GM18499 (cell line): ENCODE results near the gene TAF6.
"Not testable (repeated sequence)": the region's sequence is repeated elsewhere in the genome, so short reads cannot be mapped to it uniquely, and the experiment has no call there.

Experiments
- ATAC-seq: cut with Tn5 transposase; IDR thresholded peaks from one replicate; pipeline ENCODE4 v1.9.1; 2021; ENCODE audit warnings: moderate number of reproducible peaks; ENCODE audit not compliant: insufficient read depth, unreplicated experiment

TAF6 gene

DNA sequence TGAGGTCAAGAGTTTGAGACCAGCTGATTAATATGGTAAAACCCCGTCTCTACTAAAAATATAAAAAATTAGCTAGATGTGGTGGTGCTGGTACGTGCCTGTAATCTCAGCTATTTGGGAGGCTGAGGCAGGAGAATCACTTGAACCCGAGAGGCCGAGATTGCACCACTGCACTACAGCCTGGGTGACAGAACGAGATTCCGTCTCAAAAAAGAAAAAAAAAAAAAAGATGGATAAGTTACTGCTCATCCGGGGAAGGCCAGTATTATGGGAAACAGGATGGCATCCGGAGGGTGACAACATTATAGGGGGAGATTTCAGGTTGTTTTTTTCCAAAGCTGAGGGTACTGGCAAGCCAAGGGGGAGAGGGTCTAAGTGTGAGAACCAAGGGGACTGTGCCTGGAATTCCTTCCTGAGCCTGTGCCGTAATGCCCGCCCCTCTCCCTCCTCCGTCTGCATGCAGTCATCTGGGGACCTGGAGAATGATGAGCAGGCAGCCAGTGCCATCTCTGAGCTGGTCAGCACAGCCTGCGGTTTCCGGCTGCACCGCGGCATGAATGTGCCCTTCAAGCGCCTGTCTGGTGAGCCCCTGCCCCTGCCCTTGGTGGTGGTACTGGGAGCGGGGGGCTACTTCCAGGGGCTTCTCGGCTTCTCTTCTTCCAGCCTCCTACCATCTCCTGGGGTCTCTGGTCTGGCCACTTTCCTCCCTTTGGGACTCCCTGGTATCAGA is 33.9 kb upstream of the TAF6 start:
- ATAC-seq = no peak

- ATAC-seq = no peak
These were observed 33.2 kb upstream of the TAF6 start for GRCh38 chr7:100152404-100152803.

DNA sequence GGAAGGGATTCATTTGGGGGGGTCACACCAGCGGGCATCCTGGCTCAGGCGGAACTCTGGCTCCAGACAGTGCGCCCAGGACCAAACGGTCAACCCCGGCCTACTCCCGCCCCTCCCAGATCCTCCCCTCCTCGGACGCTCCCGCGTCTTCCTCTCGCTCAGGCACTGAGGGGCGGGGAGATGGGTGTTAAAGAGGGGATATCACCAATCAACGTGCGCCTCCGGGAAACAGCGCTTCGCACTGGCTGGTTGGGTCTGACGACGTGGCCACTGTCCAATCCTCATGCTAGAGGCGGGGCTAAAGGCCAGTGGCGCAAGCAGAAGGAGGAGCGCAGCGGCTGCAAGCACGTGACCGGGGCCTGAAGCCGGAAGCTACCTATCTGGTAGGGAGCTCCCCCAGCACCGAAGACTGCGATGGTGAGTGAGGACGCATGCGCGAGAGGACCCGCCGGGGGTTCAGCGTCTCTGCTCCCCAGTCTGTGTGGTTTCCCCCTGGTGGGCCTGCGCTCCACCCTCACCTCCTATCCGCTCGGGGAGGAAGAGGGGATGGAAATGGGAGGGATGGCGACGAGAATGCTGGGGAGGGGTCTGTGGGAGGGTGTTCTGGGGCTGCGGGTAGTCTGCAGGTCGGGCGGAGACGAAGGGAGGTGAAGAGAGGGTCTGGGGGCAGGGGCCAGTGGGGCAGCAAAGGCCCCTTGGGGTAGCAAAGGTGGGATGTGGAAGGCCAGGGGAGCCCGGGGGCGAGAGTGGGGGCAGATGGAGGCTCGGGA is 29.6 kb upstream of the TAF6 start, which contains the start of gene LAMTOR4:
TSS of gene LAMTOR4 (plus strand) at position 360 of the 770 bp plus-strand sequence. CDS start at position 415, 55 bp downstream.
- peak; percentile 97 for ATAC-seq

GRCh38 chr7:100148225-100148558 is 29.0 kb upstream of the TAF6 start:
- no peak for ATAC-seq

GRCh38 chr7:100147278-100147677 is 28.1 kb upstream of the TAF6 start:
- ATAC-seq = no peak

DNA sequence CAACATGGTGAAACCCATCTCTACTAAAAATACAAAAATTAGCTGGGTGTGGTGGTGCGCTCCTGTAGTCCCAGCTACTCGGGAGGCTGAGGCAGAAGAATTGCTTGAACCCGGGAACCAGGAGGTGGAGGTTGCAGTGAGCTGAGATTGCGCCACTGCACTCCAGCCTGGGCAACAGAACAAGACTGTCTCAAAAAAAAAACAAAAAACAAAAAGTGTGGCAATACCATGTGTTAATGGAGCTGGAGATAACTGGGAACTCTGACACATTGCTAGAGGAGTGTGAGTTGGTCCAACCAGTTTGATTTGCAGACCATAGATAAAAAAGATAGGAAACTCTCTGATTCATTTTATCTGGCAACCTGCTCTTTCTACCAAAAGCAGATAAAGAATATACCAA is 27.2 kb upstream of the TAF6 start:
- ATAC-seq = not testable (repeated sequence)

DNA sequence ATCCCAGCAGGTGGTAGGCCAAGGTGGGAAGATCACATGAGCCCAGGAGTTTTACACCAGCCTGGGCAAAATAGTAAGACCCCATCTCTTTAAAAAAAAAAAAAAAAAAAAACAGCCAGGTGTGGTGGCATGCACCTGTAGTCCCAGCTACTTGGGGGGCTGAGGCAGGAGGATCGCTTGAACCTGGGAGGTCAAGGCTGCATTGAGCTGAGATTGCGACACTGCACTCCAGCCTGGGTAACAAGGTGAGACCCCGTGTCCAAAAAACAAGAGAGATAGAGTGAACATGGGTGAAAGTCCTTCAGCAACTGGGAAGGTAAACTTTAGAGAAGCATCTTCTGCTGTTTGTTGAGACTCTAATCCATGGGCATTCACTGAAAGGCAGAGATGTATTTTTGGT is 23.3 kb upstream of the TAF6 start:
- ATAC-seq = no peak

- no peak for ATAC-seq
These were observed 22.4 kb upstream of the TAF6 start for GRCh38 chr7:100141555-100141949.

- ATAC-seq = no peak
These were observed 18.9 kb upstream of the TAF6 start for GRCh38 chr7:100137851-100138760.

DNA sequence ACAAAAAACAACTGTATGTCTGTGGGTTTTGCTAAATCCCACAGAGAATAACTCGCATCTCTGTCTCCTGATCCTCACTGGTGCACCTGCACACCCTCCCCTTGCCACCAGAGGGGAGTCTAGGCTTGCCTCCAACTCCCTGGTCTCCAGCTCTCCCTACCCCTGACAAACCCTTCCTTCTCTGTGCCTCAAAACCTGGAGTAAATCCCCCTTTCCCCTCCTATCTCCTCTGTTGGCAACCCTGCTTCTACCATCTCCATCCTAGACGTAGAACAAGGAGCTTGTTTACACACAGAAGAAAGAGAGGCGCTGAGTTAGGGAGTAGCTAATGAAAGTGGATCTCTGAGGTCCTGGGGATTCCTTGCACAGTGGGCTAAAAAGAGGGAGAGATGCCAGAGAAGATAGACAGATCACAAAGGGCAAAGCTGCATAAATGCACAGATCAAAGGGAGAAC is 13.6 kb upstream of the TAF6 start:
- ATAC-seq = no peak

DNA sequence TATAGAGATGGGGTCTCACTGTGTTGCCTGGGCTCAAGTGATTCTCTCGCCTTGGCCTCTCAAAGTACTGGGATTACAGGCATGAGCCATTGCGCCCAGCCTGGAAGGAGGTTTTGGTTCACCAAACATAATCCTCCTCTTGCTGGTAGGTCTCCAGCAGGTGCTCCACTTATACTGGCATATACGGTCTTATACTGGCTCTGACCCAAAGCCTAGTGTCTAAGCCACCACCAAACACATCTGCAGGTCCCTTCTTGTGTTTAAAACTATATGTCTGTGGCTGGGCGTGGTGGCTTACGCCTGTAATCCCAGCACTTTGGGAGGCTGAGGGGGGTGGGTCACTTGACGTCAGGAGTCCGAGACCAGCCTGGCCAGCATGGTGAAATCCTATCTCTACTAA is 13.0 kb upstream of the TAF6 start:
- ATAC-seq = no peak

DNA sequence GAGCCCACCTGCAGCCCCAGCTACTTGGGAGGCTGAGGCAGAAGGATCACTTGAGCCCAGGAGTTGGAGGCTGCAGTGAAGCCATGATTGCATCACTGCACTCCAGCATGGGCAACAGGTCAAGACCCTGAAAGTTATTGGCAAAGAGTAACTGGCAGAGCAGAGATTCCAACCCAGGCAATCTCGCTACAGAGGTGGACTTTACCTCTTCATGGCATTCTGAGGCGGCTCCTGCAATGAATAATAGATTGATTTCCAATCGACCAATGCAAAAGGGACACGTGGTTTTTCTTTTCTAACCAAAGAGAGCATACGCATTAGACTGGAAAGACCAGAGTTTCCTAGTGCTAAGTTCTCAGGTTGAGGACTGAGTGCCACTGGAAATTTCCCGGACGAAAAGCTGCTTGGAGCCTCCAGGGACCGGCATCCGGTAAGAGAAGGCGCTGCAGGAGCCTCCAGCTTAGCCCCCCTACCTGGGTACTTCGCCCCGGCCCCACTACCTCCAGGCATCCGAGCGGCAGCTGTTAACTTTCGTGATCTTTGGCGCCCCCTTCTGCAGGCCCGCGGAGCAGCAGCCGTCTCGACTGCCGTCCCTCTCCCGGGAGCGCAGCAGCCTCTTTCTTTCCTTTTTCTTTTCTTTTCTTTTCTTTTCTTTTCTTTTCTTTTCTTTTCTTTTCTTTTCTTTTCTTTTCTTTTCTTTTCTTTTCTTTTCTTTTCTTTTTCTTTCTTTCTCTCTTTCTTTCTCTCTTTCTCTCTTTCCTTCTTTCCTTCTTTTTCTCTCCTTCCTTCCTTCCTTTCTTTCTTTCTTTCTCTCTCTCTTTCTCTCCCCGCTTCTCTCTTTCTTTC is 11.7 kb upstream of the TAF6 start:
- ATAC-seq = no peak

GRCh38 chr7:100130220-100130607 is 11.1 kb upstream of the TAF6 start:
- ATAC-seq = not testable (repeated sequence)

DNA sequence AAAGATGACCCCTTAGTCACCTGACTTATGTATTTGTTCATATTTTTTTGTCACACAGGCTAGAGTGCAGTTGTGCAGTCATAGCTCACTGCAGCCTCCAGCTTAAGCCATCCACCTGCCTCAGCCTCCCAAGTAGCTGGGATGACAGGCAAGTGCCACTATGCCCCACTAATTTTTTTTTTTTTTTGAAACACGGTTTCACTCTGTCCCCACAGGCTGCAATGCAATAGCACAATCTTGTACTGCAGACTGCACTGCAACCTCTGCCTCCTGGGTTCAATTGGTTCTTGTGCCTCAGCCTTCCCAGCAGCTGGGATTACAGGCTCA is 9.4 kb upstream of the TAF6 start:
- no peak for ATAC-seq

- ATAC-seq = no peak
These were observed 8.9 kb upstream of the TAF6 start for GRCh38 chr7:100127866-100128636.

- ATAC-seq = no peak
These were observed 8.0 kb upstream of the TAF6 start, which contains the start of gene MBLAC1 for GRCh38 chr7:100126931-100127865. Gene MBLAC1, plus strand, starts transcription at chr7:100126967. Its CDS starts 429 bp downstream, at chr7:100127396.

- ATAC-seq = no peak
These were observed 7.2 kb upstream of the TAF6 start for GRCh38 chr7:100126239-100126930.
